SK-N-SH (cell line): Measurements from ENCODE around the gene RAPGEF2.

ENCODE experiments used
- CHD2 ChIP-seq: fragments of 150-350 bp; IDR thresholded peaks from 2 replicates; pipeline ENCODE4 v1.6.1; 2018; ENCODE audit warnings: low read length; ENCODE audit not compliant: partially characterized antibody
- SMC3 ChIP-seq: IDR thresholded peaks from 2 replicates; pipeline ENCODE4 v1.6.1; 2012; ENCODE audit warnings: low read depth, low read length, improper control_type of control experiment
- TF ChIP-seq, protein P1 (sequence below): fragments of 200-600 bp; sonication (generic); IDR thresholded peaks from 2 replicates; pipeline ENCODE4 v1.6.1; 2017; ENCODE audit warnings: antibody characterized with exemption, mild to moderate bottlenecking, moderate library complexity

DNA sequence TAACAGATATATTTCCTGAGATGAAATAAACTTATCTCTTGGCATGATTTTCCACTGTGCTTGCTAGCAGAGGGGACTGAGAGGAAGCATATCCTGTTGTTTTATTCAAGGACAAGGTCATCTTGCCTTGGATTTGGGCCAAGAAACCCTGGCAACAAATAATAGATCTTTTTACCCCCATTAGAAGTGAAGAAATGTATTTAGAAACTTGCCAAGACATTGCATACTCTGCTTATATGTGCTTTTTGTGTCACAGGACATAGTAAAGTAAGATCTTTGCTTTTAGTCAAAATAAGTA is 170.2 kb downstream of the RAPGEF2 start:
- TF ChIP-seq, protein P1, sequence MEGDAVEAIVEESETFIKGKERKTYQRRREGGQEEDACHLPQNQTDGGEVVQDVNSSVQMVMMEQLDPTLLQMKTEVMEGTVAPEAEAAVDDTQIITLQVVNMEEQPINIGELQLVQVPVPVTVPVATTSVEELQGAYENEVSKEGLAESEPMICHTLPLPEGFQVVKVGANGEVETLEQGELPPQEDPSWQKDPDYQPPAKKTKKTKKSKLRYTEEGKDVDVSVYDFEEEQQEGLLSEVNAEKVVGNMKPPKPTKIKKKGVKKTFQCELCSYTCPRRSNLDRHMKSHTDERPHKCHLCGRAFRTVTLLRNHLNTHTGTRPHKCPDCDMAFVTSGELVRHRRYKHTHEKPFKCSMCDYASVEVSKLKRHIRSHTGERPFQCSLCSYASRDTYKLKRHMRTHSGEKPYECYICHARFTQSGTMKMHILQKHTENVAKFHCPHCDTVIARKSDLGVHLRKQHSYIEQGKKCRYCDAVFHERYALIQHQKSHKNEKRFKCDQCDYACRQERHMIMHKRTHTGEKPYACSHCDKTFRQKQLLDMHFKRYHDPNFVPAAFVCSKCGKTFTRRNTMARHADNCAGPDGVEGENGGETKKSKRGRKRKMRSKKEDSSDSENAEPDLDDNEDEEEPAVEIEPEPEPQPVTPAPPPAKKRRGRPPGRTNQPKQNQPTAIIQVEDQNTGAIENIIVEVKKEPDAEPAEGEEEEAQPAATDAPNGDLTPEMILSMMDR: no peak
- TF ChIP-seq SMC3 (no peak), CHD2 (no peak)
